Measurements from ENCODE around the gene RNU1-2.
"Not testable (repeated sequence)": the region's sequence is repeated elsewhere in the genome, so short reads cannot be mapped to it uniquely, and the experiment has no call there.

RNU1-2 gene

DNA sequence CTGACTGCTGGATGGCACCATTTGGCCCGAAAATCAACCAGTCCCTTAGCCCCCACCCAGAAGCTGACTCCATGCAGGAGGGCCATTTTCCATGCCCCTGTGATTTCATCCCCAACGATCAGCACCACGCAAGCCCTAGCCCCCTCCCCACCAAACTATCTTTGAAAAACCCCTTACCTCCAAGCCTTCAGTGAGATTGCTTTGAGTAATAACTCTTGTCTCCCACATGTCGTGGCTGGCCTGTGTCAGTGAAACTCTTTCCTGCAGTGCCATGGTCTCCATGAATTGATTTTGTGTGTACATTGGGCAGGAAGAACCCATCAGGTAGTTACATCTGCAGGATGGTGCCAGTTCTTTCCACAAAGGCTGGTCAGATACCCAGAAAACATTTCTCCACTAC lies 2.0 kb upstream of the RNU1-2 start:
- not testable (repeated sequence) for H4K20me1 ChIP-seq (ENCODE audit: insufficient read depth, low read length, poor library complexity, severe bottlenecking); H3F3A ChIP-seq (ENCODE audit: low read depth); H3K79me2 ChIP-seq (ENCODE audit: insufficient read depth, low read length); H3K9me3 ChIP-seq (ENCODE audit: insufficient read depth, low read depth, low read length); H3K36me3 ChIP-seq (ENCODE audit: insufficient read depth, low read length); H3K9me2 ChIP-seq (replicated peaks; ENCODE audit: low read depth, low read length); H3K4me2 ChIP-seq (ENCODE audit: low read depth, low read length, poor library complexity, severe bottlenecking); H3K4me3 ChIP-seq (ENCODE audit: low read length, poor library complexity, severe bottlenecking); H3K9ac ChIP-seq (ENCODE audit: low read depth, low read length, poor library complexity, severe bottlenecking); H3K27me3 ChIP-seq (ENCODE audit: insufficient read depth, low read length, poor library complexity, severe bottlenecking); H2AFZ ChIP-seq (ENCODE audit: low read length)
- peaks cover 15% of the 10 kb centered on the region for H3K4me1 ChIP-seq (ENCODE audit: insufficient read depth, low read length, poor library complexity, severe bottlenecking)

GRCh38 chr1:16894338-16894737 lies 1.4 kb upstream of the RNU1-2 start:
- peaks cover 15% of the 10 kb centered on the region for H3K4me1 ChIP-seq (ENCODE audit: insufficient read depth, low read length, poor library complexity, severe bottlenecking)
- H3K4me2 ChIP-seq (ENCODE audit: low read depth, low read length, poor library complexity, severe bottlenecking), result not testable (repeated sequence)

GRCh38 chr1:16895233-16895597 lies 565 bp upstream of the RNU1-2 start:
- not testable (repeated sequence) for H3F3A ChIP-seq (ENCODE audit: low read depth)
- H3K9ac ChIP-seq (ENCODE audit: low read depth, low read length, poor library complexity, severe bottlenecking), result peak overlapping the region; percentile 81

More at GRCh38 chr1:16894338-16894737, 1.4 kb upstream of the RNU1-2 start:
- H3K9ac ChIP-seq (ENCODE audit: low read depth, low read length, poor library complexity, severe bottlenecking); H3F3A ChIP-seq (ENCODE audit: low read depth); H2AFZ ChIP-seq (ENCODE audit: low read length); H3K36me3 ChIP-seq (ENCODE audit: insufficient read depth, low read length); H4K20me1 ChIP-seq (ENCODE audit: insufficient read depth, low read length, poor library complexity, severe bottlenecking); H3K9me2 ChIP-seq (replicated peaks; ENCODE audit: low read depth, low read length); H3K9me3 ChIP-seq (ENCODE audit: insufficient read depth, low read depth, low read length); H3K4me3 ChIP-seq (ENCODE audit: low read length, poor library complexity, severe bottlenecking); H3K79me2 ChIP-seq (ENCODE audit: insufficient read depth, low read length); H3K27me3 ChIP-seq (ENCODE audit: insufficient read depth, low read length, poor library complexity, severe bottlenecking): not testable (repeated sequence)

GRCh38 chr1:16896316-16897055 lies 706 bp downstream of the RNU1-2 start:
- not testable (repeated sequence) for H3K79me2 ChIP-seq (ENCODE audit: insufficient read depth, low read length); H3K9me2 ChIP-seq (replicated peaks; ENCODE audit: low read depth, low read length); H3K9me3 ChIP-seq (ENCODE audit: insufficient read depth, low read depth, low read length); H3K27me3 ChIP-seq (ENCODE audit: insufficient read depth, low read length, poor library complexity, severe bottlenecking); H3F3A ChIP-seq (ENCODE audit: low read depth); H4K20me1 ChIP-seq (ENCODE audit: insufficient read depth, low read length, poor library complexity, severe bottlenecking); H2AFZ ChIP-seq (ENCODE audit: low read length); H3K36me3 ChIP-seq (ENCODE audit: insufficient read depth, low read length)
- peak overlapping the region; percentile 76 for H3K4me3 ChIP-seq (ENCODE audit: low read length, poor library complexity, severe bottlenecking)
- H3K4me1 ChIP-seq (ENCODE audit: insufficient read depth, low read length, poor library complexity, severe bottlenecking), result peaks cover 25% of the 10 kb centered on the region
- peak overlapping the region; percentile 73 for H3K4me2 ChIP-seq (ENCODE audit: low read depth, low read length, poor library complexity, severe bottlenecking)
- peak overlapping the region; percentile 79 for H3K9ac ChIP-seq (ENCODE audit: low read depth, low read length, poor library complexity, severe bottlenecking)

More at GRCh38 chr1:16895233-16895597, 565 bp upstream of the RNU1-2 start:
- H3K27me3 ChIP-seq (ENCODE audit: insufficient read depth, low read length, poor library complexity, severe bottlenecking); H3K36me3 ChIP-seq (ENCODE audit: insufficient read depth, low read length); H3K79me2 ChIP-seq (ENCODE audit: insufficient read depth, low read length); H3K9me2 ChIP-seq (replicated peaks; ENCODE audit: low read depth, low read length); H3K9me3 ChIP-seq (ENCODE audit: insufficient read depth, low read depth, low read length); H4K20me1 ChIP-seq (ENCODE audit: insufficient read depth, low read length, poor library complexity, severe bottlenecking): not testable (repeated sequence)
- peaks cover 15% of the 10 kb centered on the region for H3K4me1 ChIP-seq (ENCODE audit: insufficient read depth, low read length, poor library complexity, severe bottlenecking)
- H3K4me2 ChIP-seq (ENCODE audit: low read depth, low read length, poor library complexity, severe bottlenecking), result peak overlapping the region; percentile 80
- peak overlapping the region; percentile 76 for H3K4me3 ChIP-seq (ENCODE audit: low read length, poor library complexity, severe bottlenecking)
- H2AFZ ChIP-seq (ENCODE audit: low read length), result peak overlapping the region; percentile 80

DNA sequence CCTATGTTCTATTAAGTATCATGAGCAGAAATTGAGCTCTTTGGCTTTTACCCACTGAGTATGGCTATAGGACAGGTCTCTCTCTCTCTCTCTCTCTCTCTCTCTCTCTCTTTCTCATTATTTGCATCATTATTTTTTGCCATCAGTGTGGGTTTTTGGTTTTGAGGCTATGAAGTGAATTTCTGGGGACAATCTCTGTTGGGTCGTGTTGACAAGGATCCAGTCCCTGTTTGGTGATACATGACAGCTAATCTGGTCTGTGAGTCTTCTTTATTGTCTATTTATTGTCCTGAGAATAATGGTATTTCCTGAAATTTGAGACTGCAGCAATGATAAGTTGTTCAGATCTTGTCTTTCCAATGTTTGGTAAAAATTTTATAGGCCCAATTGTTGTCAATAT lies 1.9 kb downstream of the RNU1-2 start:
- H2AFZ ChIP-seq (ENCODE audit: low read length); H3K27me3 ChIP-seq (ENCODE audit: insufficient read depth, low read length, poor library complexity, severe bottlenecking); H3F3A ChIP-seq (ENCODE audit: low read depth); H3K9ac ChIP-seq (ENCODE audit: low read depth, low read length, poor library complexity, severe bottlenecking); H3K9me2 ChIP-seq (replicated peaks; ENCODE audit: low read depth, low read length); H4K20me1 ChIP-seq (ENCODE audit: insufficient read depth, low read length, poor library complexity, severe bottlenecking); H3K4me2 ChIP-seq (ENCODE audit: low read depth, low read length, poor library complexity, severe bottlenecking); H3K4me3 ChIP-seq (ENCODE audit: low read length, poor library complexity, severe bottlenecking); H3K9me3 ChIP-seq (ENCODE audit: insufficient read depth, low read depth, low read length); H3K36me3 ChIP-seq (ENCODE audit: insufficient read depth, low read length); H3K79me2 ChIP-seq (ENCODE audit: insufficient read depth, low read length): not testable (repeated sequence)
- H3K4me1 ChIP-seq (ENCODE audit: insufficient read depth, low read length, poor library complexity, severe bottlenecking), result peaks cover 29% of the 10 kb centered on the region

DNA sequence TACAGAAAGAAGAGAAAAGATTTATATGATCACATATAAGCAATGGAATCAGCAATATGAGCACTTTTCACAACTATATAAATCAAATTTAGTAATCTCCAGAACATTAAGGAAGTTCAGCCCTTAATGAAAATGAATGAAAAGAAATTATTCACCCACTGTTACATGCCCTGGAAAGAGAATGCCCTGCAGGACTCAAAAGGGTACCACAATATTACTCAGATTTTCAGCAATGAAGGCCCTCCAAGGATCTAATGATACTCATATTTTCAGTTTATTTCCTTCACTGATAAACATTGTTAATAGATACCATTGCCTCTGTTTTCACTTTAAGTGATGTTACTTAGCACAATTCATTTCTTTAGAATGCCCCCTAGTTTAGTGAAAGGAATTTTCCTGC lies 2.5 kb downstream of the RNU1-2 start:
- H3K9ac ChIP-seq (ENCODE audit: low read depth, low read length, poor library complexity, severe bottlenecking), result peak overlapping the region; percentile 1
- H2AFZ ChIP-seq (ENCODE audit: low read length), result not testable (repeated sequence)

DNA sequence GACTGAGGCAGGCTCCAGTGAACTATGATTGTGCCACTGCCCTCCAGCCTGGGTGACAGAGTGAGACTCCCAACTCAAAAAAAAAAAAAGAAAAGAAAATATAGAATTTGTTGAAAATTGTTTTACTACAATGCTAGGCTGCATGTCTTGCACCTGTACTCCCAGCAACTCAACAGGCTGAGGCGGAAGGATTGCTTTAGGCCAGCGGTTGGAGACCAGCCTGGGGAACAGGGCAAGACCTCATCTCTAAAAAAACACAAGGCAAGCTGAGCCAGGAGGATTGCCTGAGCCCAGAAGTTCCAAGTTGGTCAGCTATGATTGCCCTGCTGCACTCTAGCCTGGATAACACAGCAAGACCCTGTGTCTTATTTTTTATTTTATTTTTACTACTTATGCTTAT lies 3.2 kb downstream of the RNU1-2 start:
- H3K79me2 ChIP-seq (ENCODE audit: insufficient read depth, low read length); H3K4me3 ChIP-seq (ENCODE audit: low read length, poor library complexity, severe bottlenecking); H4K20me1 ChIP-seq (ENCODE audit: insufficient read depth, low read length, poor library complexity, severe bottlenecking); H2AFZ ChIP-seq (ENCODE audit: low read length); H3K4me2 ChIP-seq (ENCODE audit: low read depth, low read length, poor library complexity, severe bottlenecking); H3K36me3 ChIP-seq (ENCODE audit: insufficient read depth, low read length); H3K9ac ChIP-seq (ENCODE audit: low read depth, low read length, poor library complexity, severe bottlenecking); H3K9me2 ChIP-seq (replicated peaks; ENCODE audit: low read depth, low read length); H3K27me3 ChIP-seq (ENCODE audit: insufficient read depth, low read length, poor library complexity, severe bottlenecking); H3K9me3 ChIP-seq (ENCODE audit: insufficient read depth, low read depth, low read length); H3F3A ChIP-seq (ENCODE audit: low read depth): not testable (repeated sequence)
- H3K4me1 ChIP-seq (ENCODE audit: insufficient read depth, low read length, poor library complexity, severe bottlenecking), result peaks cover 38% of the 10 kb centered on the region

More for the DNA sequence above, 2.5 kb downstream of the RNU1-2 start:
- H3K36me3 ChIP-seq (ENCODE audit: insufficient read depth, low read length); H3K27me3 ChIP-seq (ENCODE audit: insufficient read depth, low read length, poor library complexity, severe bottlenecking); H3K79me2 ChIP-seq (ENCODE audit: insufficient read depth, low read length); H3F3A ChIP-seq (ENCODE audit: low read depth); H3K9me2 ChIP-seq (replicated peaks; ENCODE audit: low read depth, low read length); H3K9me3 ChIP-seq (ENCODE audit: insufficient read depth, low read depth, low read length); H3K4me3 ChIP-seq (ENCODE audit: low read length, poor library complexity, severe bottlenecking); H3K4me2 ChIP-seq (ENCODE audit: low read depth, low read length, poor library complexity, severe bottlenecking); H4K20me1 ChIP-seq (ENCODE audit: insufficient read depth, low read length, poor library complexity, severe bottlenecking): not testable (repeated sequence)
- H3K4me1 ChIP-seq (ENCODE audit: insufficient read depth, low read length, poor library complexity, severe bottlenecking), result peaks cover 34% of the 10 kb centered on the region
